Naive thymus-derived CD8-positive, alpha-beta T cell (primary cell): Measurements from ENCODE around the gene KCTD1. TPM values are rescaled to one million over a fixed set of nuclear protein-coding genes. Genes with fewer than 3 reads are reported as not detected.

Source experiments
- microRNA-seq: library from miRNA; unstranded; fragments of <30 nt; microRNA quantifications from one replicate; pipeline ENCODE4 v1.2.0, GENCODE V29; 2022; ENCODE audit warnings: borderline microRNAs expressed
- polyA plus RNA-seq, 3 donors: library from polyadenylated mRNA; unstranded; fragments of 300-500 nt; fragmentation: Illumina TruSeq; gene quantifications; one replicate each; pipeline ENCODE4 v1.2.3, GENCODE V29; 2021
- total RNA-seq, 8 experiments: library from RNA in 2 of 8; stranded (reverse) in 2 of 8; gene quantifications; one replicate each; pipeline ENCODE4 v1.2.3 and lab custom pipeline; 2021 to 2026

Gene KCTD1
- total and polyA plus RNA-seq, 5 experiments from 2014 or later, result 0.08 to 3.6 (median 0.81) TPM

Small RNAs within 50 kb of the gene (microRNA-seq; reads per million reads assigned to microRNA genes)
- gene MIR8057, result not detected
